AG04450 (cell line): ENCODE data around the gene AGXT2. TPM values are rescaled to one million over a fixed set of nuclear protein-coding genes. Genes with fewer than 3 reads are reported as not detected.
"Not testable (repeated sequence)": the region's sequence is repeated elsewhere in the genome, so short reads cannot be mapped to it uniquely, and the experiment has no call there.

Experiments used
- CTCF ChIA-PET: fragments of 300-600, 350-600 bp; formaldehyde crosslinking; extraction: SDS; loops from one replicate; lab custom pipeline; 2022; ENCODE audit warnings: antibody characterized with exemption, inconsistent platforms; lab: Charles Lee
- POLR2A ChIA-PET: fragments of 350-600 bp; formaldehyde crosslinking; extraction: SDS; loops from one replicate; lab custom pipeline; 2021; ENCODE audit warnings: antibody characterized with exemption, inconsistent platforms; lab: Yijun Ruan, JAX
- DNase-seq: peaks from one replicate; pipeline ENCODE4 v3.0.0-alpha.2; 2011; ENCODE audit warnings: low read depth, low spot score
- H3K27ac ChIP-seq: one replicate; pipeline ENCODE4 v1.5.1; 2012; ENCODE audit warnings: low read depth, low read length, control low read depth
- H3K27me3 ChIP-seq: one replicate; pipeline ENCODE4 v1.6.0; 2012; ENCODE audit warnings: low read length; ENCODE audit not compliant: control insufficient read depth, insufficient read depth
- H3K4me3 ChIP-seq: 2 replicates; pipeline ENCODE4 v1.5.1; 2011; ENCODE audit warnings: mild to moderate bottlenecking, low read depth, low read length, control low read depth
- H3K9me3 ChIP-seq: 2 replicates; pipeline ENCODE4 v1.5.1; 2012; ENCODE audit warnings: low read length; ENCODE audit not compliant: control insufficient read depth, insufficient read depth
- polyA plus RNA-seq: library from polyadenylated mRNA; depleted of rRNA; stranded (reverse); fragments of >200 nt; gene quantifications from 2 replicates; pipeline ENCODE4 v1.2.3, GENCODE V29; 2011
- TF ChIP-seq, protein P1 (sequence below): IDR thresholded peaks from 2 replicates; pipeline ENCODE4 v1.5.1; 2011; ENCODE audit warnings: low read depth, low read length, control low read depth, inconsistent platforms

AGXT2 gene
- polyA plus RNA-seq, 1 experiment, result not detected

DNA sequence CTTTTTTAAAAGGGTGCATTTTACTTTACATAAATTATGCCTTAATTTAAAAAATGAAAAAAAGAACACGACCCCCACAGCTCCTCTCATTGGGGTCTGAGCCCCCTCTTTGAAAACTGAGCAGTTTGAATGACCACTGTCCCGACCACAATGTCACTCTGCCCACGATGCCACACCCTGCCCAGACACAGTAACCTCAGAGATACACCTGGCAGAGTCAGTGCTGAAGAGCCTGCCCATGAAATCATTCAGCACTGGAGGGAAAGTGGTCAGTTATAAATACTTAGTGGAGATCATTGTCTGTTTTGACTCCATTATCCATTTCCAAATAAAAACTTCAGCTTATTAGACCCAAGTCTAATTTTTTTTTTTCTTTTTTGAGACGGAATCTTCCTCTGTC, 69.1 kb downstream of the AGXT2 start:
- no peak overlapping the region for H3K4me3 ChIP-seq
- H3K9me3 ChIP-seq, result no peaks in the 10 kb centered on the region
- peaks cover 17% of the 10 kb centered on the region for H3K27me3 ChIP-seq
- CTCF ChIA-PET, result interaction anchor here (0.6 to 2.3 kb wide), 2 partner anchors 25 to 192 kb away, joined by 4 to 10 read pairs; no protein-coding TSS in a partner anchor
- TF ChIP-seq, protein P1, sequence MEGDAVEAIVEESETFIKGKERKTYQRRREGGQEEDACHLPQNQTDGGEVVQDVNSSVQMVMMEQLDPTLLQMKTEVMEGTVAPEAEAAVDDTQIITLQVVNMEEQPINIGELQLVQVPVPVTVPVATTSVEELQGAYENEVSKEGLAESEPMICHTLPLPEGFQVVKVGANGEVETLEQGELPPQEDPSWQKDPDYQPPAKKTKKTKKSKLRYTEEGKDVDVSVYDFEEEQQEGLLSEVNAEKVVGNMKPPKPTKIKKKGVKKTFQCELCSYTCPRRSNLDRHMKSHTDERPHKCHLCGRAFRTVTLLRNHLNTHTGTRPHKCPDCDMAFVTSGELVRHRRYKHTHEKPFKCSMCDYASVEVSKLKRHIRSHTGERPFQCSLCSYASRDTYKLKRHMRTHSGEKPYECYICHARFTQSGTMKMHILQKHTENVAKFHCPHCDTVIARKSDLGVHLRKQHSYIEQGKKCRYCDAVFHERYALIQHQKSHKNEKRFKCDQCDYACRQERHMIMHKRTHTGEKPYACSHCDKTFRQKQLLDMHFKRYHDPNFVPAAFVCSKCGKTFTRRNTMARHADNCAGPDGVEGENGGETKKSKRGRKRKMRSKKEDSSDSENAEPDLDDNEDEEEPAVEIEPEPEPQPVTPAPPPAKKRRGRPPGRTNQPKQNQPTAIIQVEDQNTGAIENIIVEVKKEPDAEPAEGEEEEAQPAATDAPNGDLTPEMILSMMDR, result no peak
- POLR2A ChIA-PET, result no interaction called here
- no peak for DNase-seq
- H3K27ac ChIP-seq, result no peak overlapping the region

GRCh38 chr5:34977934-34978613, 69.7 kb downstream of the AGXT2 start:
- CTCF ChIA-PET, result interaction anchor here (0.6 to 2.3 kb wide), 2 partner anchors 16 to 26 kb away, joined by 4 to 10 read pairs; no protein-coding TSS in a partner anchor

GRCh38 chr5:34976347-34976746, 71.4 kb downstream of the AGXT2 start:
- POLR2A ChIA-PET, result no interaction called here
- no peak overlapping the region for H3K4me3 ChIP-seq
- TF ChIP-seq, protein P1, result no peak
- no peak for DNase-seq
- H3K27me3 ChIP-seq, result peaks cover 14% of the 10 kb centered on the region
- CTCF ChIA-PET, result no interaction called here
- no peaks in the 10 kb centered on the region for H3K9me3 ChIP-seq
- no peak overlapping the region for H3K27ac ChIP-seq

More at GRCh38 chr5:34977934-34978613, 69.7 kb downstream of the AGXT2 start:
- DNase-seq, result no peak
- TF ChIP-seq, protein P1, result no peak
- POLR2A ChIA-PET, result no interaction called here
- peaks cover 17% of the 10 kb centered on the region for H3K27me3 ChIP-seq
- no peaks in the 10 kb centered on the region for H3K9me3 ChIP-seq
- no peak overlapping the region for H3K4me3 ChIP-seq
- no peak overlapping the region for H3K27ac ChIP-seq

- DNase-seq, H3K4me3 ChIP-seq, H3K27me3 ChIP-seq, H3K9me3 ChIP-seq, POLR2A ChIA-PET, H3K27ac ChIP-seq: not testable (repeated sequence)
- CTCF ChIA-PET, result interaction anchor here (1.3 kb wide), 1 partner anchor 11 kb away, joined by 3 read pairs; no protein-coding TSS in a partner anchor
Measured at GRCh38 chr5:34971655-34972054, 76.1 kb downstream of the AGXT2 start.

- no peak for DNase-seq
- no peak overlapping the region for H3K27ac ChIP-seq
- CTCF ChIA-PET, result interaction anchor here (1.1 kb wide), 1 partner anchor 12 kb away, joined by 4 read pairs; no protein-coding TSS in a partner anchor
- no peaks in the 10 kb centered on the region for H3K9me3 ChIP-seq
- TF ChIP-seq, protein P1, result no peak
- POLR2A ChIA-PET, result no interaction called here
- H3K4me3 ChIP-seq, result no peak overlapping the region
- no peaks in the 10 kb centered on the region for H3K27me3 ChIP-seq
Measured at GRCh38 chr5:34970552-34970951, 77.2 kb downstream of the AGXT2 start.
